GM19397 (cell line): ENCODE results near the gene UGT1A8.

Experiments
- ATAC-seq: cut with Tn5 transposase; IDR thresholded peaks from one replicate; pipeline ENCODE4 v1.9.1; 2021; ENCODE audit warnings: mild to moderate bottlenecking, moderate library complexity; ENCODE audit not compliant: unreplicated experiment

The UGT1A8 gene

DNA sequence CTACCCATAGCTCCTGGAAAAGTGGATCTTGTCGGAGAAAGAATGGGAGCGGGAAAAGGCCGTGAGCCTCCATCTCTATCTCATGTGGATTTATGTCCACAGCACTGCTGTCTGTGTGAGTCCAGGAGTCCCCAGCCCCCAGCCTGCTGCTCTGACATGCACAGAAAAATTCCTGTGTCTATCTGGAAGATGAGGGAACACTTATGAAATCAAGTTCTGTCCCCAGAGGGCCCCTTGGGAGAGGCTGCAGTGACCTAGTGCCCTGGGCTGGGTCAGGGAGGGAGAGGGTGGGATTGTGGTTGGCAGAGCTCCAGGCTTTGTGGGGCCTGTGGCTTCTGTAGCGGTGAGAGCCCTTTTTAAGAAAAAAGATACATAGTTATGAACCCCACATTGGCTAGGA is 199.3 kb downstream of the UGT1A8 start:
- no peak for ATAC-seq

DNA sequence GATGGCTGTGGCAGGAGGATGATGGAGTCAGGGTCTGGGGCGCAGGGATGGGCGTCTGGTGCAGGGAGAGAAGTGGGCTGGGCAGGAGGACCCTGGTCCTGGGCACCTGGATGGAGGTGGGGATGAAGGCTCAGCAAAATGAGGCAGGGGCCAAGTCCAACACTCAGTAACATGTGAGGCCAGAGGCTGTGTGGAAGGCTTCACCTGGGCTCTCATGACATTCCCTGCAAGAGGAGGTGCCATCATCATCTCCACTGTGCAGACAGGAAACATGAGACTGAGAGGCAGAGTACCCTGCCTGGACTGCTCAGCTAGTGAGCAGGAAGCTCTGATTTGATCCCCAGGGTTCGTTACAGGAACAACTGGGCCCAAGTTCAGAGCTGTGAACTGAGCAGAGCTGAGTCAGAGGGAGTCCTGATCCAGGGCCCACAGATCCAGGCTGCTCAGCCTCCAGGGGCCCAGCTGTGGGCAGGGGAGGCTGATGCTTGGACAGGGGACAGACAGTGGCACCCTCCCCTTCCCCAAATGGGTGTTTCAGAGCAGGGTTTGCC is 200.0 kb downstream of the UGT1A8 start:
- ATAC-seq, result no peak

DNA sequence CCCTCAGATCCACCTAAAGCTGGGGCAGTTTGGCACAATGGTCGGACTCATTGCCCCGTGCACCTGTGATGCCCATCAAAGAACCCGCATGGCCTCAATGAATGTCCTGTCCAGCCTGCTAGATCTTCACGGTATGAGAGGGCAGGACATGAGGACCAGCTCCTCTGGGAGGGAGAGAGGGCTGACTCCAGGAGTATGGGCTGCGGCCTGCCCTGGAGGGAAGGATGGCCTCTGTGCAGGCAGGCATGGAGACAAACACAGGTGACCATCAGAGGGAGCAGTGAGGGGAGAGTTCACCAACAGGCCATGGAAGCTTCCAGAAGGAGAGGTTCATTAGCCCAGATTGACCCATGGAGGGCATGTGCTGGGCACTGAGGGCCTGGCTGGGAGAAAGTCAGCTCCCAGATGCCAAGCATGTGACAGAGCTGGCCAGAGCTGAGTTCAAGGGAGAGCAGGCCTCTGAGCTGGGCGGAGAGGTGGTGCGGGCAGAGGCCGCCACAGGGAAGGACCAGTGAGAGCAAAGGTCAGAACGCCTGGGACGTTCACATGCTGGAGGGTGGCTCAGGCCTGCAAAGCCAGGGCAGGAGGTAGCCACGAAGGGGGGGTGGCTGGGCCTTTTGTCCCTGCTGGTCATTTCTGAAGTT is 200.7 kb downstream of the UGT1A8 start:
- ATAC-seq, result no peak

DNA sequence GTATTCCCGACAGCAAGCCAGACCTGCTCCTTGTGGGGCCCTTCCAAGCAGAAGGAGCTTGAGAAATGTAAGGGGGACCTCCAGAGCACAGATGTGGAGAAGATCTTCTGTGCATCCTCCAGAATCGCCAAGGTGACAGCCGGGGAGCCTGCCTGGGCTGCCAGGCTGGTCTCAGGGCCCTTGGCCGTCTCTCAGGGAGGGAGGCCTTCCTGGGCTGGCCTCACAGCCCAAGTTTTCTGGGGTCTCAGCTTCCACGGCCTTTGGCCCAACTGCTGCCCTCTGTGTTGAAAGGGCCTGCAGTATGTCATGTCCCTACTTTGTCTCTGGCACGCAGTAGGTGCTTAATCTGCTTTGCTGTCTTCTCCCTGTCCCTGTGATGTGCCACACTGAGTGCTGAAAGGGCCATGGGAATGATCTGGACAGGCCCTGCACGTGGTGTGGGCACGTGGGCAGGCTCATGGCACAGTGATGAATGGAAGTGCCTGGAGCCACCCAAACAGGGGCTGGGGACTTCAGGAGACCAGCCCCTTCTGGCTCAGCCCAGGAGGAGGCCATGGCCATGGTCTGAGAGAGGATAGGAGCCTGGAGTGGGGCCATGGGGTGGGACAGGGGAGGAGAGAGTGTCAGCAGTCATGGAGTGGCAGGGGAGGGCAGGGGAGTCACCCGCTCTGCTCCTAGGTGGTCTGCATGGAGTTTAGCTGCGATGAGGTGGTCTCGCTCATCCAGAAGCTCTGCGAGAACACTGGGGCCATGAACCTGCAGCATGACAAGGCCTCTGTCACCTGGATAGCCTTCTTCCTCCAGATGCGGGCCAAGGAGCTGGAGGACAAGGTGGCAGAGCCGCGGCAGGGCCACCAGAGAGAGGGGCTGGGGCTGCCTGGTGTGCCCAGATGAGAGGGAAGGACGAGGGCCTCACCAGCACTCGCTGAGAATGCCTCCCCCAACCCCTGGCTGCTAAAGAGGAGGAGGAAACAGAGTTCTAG is 201.5 kb downstream of the UGT1A8 start:
- no peak for ATAC-seq

DNA sequence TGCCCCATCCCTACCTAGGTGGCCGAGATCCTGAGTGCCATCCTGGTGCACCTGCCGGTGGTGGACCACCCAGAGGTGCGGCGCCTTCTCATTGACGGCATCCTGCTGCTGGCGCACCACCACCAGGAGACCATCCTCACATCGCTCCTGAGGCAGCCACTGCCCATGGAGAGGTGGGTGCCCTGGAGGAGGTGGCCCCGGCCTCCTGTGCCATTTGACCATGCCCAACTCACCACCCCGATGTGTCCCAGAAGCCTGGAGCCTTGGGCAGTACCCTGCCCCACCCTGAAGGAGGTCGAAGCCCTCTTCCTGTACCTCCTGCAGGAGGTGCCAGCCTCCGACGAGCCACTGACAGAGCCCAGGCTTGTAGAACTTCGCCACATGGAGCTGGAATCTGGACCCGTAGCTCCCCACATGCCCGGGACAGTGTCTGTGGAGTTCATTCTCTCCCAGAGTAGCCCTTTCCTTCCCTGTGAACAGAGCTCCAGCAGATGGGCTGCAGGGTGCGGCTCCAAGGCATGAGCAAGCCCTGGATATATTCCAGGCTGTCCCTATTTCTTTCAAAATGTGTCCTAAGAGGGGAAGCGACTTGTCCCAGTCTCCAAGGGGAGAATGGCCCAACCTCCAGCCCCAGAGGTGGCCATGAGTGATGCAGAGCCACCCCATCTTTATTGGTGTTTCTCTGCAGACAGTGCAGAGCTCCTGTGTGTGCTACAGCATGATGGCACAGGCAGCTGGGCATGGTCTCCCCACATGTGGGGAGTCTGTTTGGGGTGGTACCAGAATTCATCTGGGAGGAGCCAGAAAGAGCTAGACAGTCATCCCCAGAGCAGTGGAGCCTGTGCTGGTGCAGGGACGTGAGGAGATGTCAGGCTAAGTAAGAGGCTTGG is 202.7 kb downstream of the UGT1A8 start:
- no peak for ATAC-seq

DNA sequence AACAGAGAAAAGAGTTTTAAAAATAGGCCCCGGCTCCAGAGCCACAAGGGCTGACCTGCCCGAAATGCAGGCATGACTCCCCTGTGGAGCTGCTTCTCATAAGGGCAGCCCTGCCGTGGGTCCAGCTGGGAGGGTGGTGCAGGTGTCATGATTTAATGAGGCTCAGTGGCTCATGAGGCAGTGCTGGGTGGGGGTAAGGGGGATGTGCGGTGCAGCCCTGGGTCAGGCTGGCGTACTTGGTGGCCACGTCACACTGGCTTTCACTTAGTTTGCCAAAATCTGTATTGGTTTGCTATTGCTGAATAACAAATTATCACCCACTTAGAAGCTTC is 203.3 kb downstream of the UGT1A8 start:
- ATAC-seq, result no peak

DNA sequence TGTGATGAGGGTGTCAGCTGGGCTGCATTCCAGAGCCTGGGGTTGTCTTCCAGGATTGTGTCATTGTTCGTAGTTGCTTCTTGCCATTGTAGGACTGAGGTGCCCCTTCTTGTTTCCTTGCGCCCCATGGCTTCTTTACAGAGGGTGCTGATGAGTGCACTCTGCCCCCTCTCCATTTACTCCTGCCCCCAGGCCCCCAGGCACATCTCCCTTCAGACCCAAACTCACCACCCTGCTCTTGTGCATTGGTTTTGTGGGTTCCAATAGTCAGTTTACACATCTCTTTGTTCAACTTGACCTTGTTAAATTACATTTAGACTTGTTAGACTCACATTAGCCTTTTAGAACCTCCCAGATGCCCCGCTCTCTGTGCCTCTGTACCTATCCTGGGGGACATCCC is 203.8 kb downstream of the UGT1A8 start:
- ATAC-seq, result no peak

DNA sequence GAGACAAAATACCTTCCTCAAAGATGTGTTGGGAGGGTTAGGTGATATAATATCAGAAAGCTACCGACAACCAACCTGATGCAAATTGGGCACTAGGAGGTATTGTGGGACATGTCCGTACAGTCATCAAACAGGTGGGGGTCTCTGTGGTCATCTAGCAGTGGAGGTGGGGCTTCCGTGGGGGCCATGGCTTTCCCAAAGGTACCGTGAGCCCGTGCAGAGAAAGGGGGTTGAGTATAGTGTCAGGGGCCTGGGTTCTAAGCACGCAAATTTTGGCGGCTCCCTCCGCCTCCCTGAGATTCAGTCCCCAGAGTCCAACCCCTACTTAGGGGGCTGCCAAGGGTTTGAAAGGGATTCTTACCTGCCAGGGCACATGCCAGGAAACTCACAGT is 204.3 kb downstream of the UGT1A8 start:
- ATAC-seq, result no peak

DNA sequence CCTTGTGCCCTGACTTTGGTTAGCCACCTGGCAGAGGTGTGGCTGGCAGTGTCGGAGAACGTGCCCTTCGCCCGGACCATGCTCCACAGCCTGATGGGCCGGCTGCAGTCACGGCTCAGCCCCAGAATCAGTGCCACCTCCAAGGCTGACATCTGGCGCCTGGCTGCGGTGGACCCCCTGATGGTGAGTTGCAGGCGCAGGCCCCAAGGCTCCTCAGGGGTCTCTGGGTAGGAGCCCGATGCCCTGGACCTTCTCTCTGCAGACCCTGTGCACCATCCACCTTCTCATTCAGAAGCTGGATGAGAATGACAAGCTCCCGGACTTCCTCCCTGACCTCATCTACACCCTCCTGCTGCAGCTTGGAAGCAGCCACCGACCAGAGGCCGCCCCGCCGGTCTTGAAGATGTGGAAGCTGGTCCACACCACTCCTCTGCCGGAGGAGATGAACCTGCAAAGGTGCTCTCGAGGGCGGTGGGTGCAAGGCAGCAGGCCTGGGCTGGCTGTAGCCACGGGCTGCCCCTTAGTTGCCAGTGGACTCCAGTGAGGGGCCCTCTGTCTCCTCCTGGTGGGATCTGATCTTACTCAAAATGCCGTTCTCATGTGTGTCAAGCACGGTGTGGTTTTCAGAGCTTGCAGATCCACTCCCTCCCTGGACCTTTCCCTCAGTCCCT is 204.8 kb downstream of the UGT1A8 start:
- no peak for ATAC-seq
